Fibroblast of skin of scalp (primary cell): Measurements from ENCODE around the gene PGS1.

ENCODE experiments used
- DNase-seq: peaks from one replicate; pipeline ENCODE4 v3.0.0-alpha.2; 2013

PGS1 gene

GRCh38 chr17:78428836-78429617 lies 50.6 kb downstream of the PGS1 start:
- no peak for DNase-seq

GRCh38 chr17:78429618-78429995 lies 51.2 kb downstream of the PGS1 start:
- DNase-seq, result no peak

GRCh38 chr17:78430892-78431691 lies 52.6 kb downstream of the PGS1 start:
- no peak for DNase-seq

GRCh38 chr17:78431692-78431958 lies 53.2 kb downstream of the PGS1 start:
- DNase-seq, result no peak

GRCh38 chr17:78432226-78433012 lies 54.0 kb downstream of the PGS1 start:
- DNase-seq, result no peak

- no peak for DNase-seq
Measured at GRCh38 chr17:78433013-78433727, 54.7 kb downstream of the PGS1 start.

- DNase-seq, result no peak
Measured at GRCh38 chr17:78433780-78434335, 55.4 kb downstream of the PGS1 start.

GRCh38 chr17:78434455-78435329 lies 56.2 kb downstream of the PGS1 start:
- no peak for DNase-seq

- no peak for DNase-seq
Measured at GRCh38 chr17:78435330-78436005, 57.0 kb downstream of the PGS1 start.

GRCh38 chr17:78437508-78438169 lies 59.2 kb downstream of the PGS1 start:
- no peak for DNase-seq

GRCh38 chr17:78438271-78438691 lies 59.8 kb downstream of the PGS1 start:
- no peak for DNase-seq

GRCh38 chr17:78438694-78439325 lies 60.4 kb downstream of the PGS1 start:
- DNase-seq, result no peak

- DNase-seq, result no peak
Measured at GRCh38 chr17:78441271-78441971, 63.0 kb downstream of the PGS1 start.

- peak; percentile 21 for DNase-seq
Measured at GRCh38 chr17:78442648-78443218, 64.3 kb downstream of the PGS1 start.

- no peak for DNase-seq
Measured at GRCh38 chr17:78444392-78444791, 65.9 kb downstream of the PGS1 start.

GRCh38 chr17:78446833-78447232 lies 68.4 kb downstream of the PGS1 start:
- no peak for DNase-seq

- no peak for DNase-seq
Measured at GRCh38 chr17:78448356-78448993, 70.0 kb downstream of the PGS1 start.

GRCh38 chr17:78449983-78450595 lies 71.6 kb downstream of the PGS1 start:
- no peak for DNase-seq
